ENCODE results near the gene MACF1. TPM values are rescaled to one million over a fixed set of nuclear protein-coding genes. Genes with fewer than 3 reads are reported as not detected.
A peak's percentile ranks its signal among the peaks of the same experiment; 100 is the strongest.

MACF1 gene
- total and polyA plus RNA-seq, 4 donors = 23.3 to 216 (median 51.2) TPM

DNA sequence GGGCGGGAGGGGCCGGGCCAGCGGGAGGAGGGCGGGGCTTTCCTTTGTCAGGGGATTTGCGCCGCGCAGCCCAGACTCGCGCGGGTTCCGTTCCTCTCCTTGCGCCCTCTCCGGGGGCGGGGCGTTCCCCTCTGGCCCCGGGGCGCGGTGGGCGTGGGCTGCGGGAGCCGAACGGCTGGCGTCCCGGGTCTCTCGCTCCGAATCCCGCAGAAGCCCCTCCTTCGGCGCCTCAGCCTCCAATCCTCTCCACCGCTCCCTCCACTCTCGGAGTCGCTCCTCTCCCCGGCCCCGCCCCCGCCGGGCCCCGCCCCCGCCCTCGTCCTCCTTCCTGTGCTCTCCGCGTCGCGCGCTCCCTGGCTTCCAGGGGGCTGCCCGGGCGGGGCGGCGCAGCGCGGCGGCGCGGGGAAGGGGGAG, 204.2 kb downstream of the MACF1 start:
- no peaks in the 10 kb centered on the region for H3K27me3 ChIP-seq (ENCODE audit: control insufficient read depth in 4 of 4, insufficient read depth in 4 of 4, low read length in 3 of 4)
- H3K27ac ChIP-seq (ENCODE audit: low read depth in 1 of 2, low read length in 2 of 2) = peak overlapping the region; percentile 93 to 96
- WGBS = under 1% methylated on average over 53 of the region's 53 CpGs
- no peaks in the 10 kb centered on the region for H3K9me3 ChIP-seq (ENCODE audit: control insufficient read depth in 4 of 4, low read length in 3 of 4)
- peaks cover 0 to 7% (median 4%) of the 10 kb centered on the region in 4 donors for H3K36me3 ChIP-seq (ENCODE audit: control insufficient read depth in 4 of 4, insufficient read depth in 3 of 4, low read depth in 1 of 4, low read length in 3 of 4)
- DNase-seq (ENCODE audit: low spot score) = peak; percentile 93
- H3K4me3 ChIP-seq (ENCODE audit: low read depth in 1 of 3, low read length in 3 of 3) = peak overlapping the region; percentile 43 to 91 (median 77)
- no peak for TF ChIP-seq NR2F2 (IDR thresholded peaks at IDR 0.05)
- peak in 1 of 2 donors; percentile 24 for TF ChIP-seq RXRA (IDR thresholded peaks at IDR 0.05)
- no peak for TF ChIP-seq ATF3 (IDR thresholded peaks at IDR 0.05)
- TF ChIP-seq HNF4G (IDR thresholded peaks at IDR 0.05) = no peak
- no peak for TF ChIP-seq MAX (IDR thresholded peaks at IDR 0.05)
- TF ChIP-seq EGR1 (IDR thresholded peaks at IDR 0.05; ENCODE audit: low read depth in 2 of 2) = peak in 1 of 2 donors; percentile 12
- peak; percentile 52 for TF ChIP-seq SP1 (IDR thresholded peaks at IDR 0.05)
- no peak for TF ChIP-seq JUND (IDR thresholded peaks at IDR 0.05)
- peak; percentile 47 for TF ChIP-seq ZBTB33 (IDR thresholded peaks at IDR 0.05)
- TF ChIP-seq FOXA1 (IDR thresholded peaks at IDR 0.05) = no peak
- no peak for TF ChIP-seq YY1 (IDR thresholded peaks at IDR 0.05)
- peak in 1 of 2 donors; percentile 13 for TF ChIP-seq RAD21 (IDR thresholded peaks at IDR 0.05)
- no peak for TF ChIP-seq FOXA2 (IDR thresholded peaks at IDR 0.05)
- TF ChIP-seq REST (IDR thresholded peaks at IDR 0.05) = no peak
- no peak for TF ChIP-seq GABPA (IDR thresholded peaks at IDR 0.05 in 1 of 2, conservative IDR thresholded peaks at IDR 0.05 in 1 of 2)
- TF ChIP-seq HNF4A (conservative IDR thresholded peaks at IDR 0.05) = no peak
- TF ChIP-seq, protein P1, sequence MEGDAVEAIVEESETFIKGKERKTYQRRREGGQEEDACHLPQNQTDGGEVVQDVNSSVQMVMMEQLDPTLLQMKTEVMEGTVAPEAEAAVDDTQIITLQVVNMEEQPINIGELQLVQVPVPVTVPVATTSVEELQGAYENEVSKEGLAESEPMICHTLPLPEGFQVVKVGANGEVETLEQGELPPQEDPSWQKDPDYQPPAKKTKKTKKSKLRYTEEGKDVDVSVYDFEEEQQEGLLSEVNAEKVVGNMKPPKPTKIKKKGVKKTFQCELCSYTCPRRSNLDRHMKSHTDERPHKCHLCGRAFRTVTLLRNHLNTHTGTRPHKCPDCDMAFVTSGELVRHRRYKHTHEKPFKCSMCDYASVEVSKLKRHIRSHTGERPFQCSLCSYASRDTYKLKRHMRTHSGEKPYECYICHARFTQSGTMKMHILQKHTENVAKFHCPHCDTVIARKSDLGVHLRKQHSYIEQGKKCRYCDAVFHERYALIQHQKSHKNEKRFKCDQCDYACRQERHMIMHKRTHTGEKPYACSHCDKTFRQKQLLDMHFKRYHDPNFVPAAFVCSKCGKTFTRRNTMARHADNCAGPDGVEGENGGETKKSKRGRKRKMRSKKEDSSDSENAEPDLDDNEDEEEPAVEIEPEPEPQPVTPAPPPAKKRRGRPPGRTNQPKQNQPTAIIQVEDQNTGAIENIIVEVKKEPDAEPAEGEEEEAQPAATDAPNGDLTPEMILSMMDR (IDR thresholded peaks at IDR 0.05; ENCODE audit: low read depth, low read length, missing input control) = no peak
- TF ChIP-seq TAF1 (conservative IDR thresholded peaks at IDR 0.05) = no peak
- peaks cover 11 to 73% (median 71%) of the 10 kb centered on the region in 4 donors for H3K4me1 ChIP-seq (ENCODE audit: control insufficient read depth in 4 of 4, insufficient read depth in 4 of 4, low read length in 3 of 4)
- H3K9ac ChIP-seq (ENCODE audit: low read depth in 1 of 2, low read length in 2 of 2) = no peak overlapping the region
